ENCODE data around the gene AQR. TPM values are rescaled to one million over a fixed set of nuclear protein-coding genes. Genes with fewer than 3 reads are reported as not detected.
"Not testable (repeated sequence)": the region's sequence is repeated elsewhere in the genome, so short reads cannot be mapped to it uniquely, and the experiment has no call there.

The AQR gene
- total RNA-seq, 2 donors from 2014 or later = 12.5 to 14.5 TPM

DNA sequence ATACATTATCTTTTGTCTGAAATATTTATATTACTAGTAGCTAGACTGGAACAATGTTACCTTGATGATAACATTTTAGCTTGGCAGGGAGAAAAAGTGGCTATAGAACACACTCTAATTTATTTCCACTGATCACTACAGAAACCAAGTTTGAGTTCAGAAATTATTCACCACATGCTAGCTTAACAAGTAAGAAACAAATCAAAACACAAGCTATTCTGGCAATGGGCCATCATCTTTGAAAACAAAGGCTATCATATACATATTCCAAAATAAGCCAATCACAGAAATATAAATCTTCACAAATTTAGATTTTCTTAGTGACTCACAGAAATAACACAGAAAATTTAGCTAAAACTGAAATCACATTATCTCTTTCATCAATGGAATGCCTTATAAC lies 17.1 kb downstream of the AQR start:
- no peak for DNase-seq (ENCODE audit: low spot score)
- peaks cover 30% of the 10 kb centered on the region for H3K36me3 ChIP-seq
- TF ChIP-seq, protein P1, sequence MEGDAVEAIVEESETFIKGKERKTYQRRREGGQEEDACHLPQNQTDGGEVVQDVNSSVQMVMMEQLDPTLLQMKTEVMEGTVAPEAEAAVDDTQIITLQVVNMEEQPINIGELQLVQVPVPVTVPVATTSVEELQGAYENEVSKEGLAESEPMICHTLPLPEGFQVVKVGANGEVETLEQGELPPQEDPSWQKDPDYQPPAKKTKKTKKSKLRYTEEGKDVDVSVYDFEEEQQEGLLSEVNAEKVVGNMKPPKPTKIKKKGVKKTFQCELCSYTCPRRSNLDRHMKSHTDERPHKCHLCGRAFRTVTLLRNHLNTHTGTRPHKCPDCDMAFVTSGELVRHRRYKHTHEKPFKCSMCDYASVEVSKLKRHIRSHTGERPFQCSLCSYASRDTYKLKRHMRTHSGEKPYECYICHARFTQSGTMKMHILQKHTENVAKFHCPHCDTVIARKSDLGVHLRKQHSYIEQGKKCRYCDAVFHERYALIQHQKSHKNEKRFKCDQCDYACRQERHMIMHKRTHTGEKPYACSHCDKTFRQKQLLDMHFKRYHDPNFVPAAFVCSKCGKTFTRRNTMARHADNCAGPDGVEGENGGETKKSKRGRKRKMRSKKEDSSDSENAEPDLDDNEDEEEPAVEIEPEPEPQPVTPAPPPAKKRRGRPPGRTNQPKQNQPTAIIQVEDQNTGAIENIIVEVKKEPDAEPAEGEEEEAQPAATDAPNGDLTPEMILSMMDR (IDR thresholded peaks at IDR 0.05) = no peak

DNA sequence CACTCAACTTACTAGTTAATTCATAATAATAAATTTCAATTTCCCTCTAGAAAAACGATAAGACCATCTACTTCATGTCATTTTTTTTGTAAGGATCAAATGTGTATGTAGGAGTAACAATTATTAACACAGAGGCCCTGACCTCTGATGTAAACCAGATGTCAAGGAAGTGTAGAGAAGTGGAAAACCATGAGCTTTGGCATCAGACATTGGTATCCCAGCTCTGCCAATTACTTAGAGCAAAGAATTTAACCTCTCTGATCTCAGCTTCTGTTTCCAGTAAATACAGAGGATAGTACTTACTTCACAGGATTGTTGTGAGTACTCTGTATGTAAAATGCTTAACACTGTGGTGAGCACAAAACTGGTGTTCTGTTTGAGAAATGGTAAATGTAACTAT lies 17.5 kb downstream of the AQR start:
- Histone ChIP-seq H3K4me1 (no peaks in the 10 kb centered on the region), H3K4me3 (no peak overlapping the region), H3K27me3 (no peaks in the 10 kb centered on the region), H3K27ac (no peak overlapping the region), H3K9me3 (no peaks in the 10 kb centered on the region), H3K36me3 (peaks cover 31% of the 10 kb centered on the region)
- no peak for DNase-seq (ENCODE audit: low spot score)
- TF ChIP-seq, protein P1 (IDR thresholded peaks at IDR 0.05) = no peak

More for the DNA sequence above, 17.1 kb downstream of the AQR start:
- H3K27me3 ChIP-seq = no peaks in the 10 kb centered on the region
- no peak overlapping the region for H3K4me3 ChIP-seq
- no peaks in the 10 kb centered on the region for H3K9me3 ChIP-seq
- no peaks in the 10 kb centered on the region for H3K4me1 ChIP-seq
- H3K27ac ChIP-seq = no peak overlapping the region

DNA sequence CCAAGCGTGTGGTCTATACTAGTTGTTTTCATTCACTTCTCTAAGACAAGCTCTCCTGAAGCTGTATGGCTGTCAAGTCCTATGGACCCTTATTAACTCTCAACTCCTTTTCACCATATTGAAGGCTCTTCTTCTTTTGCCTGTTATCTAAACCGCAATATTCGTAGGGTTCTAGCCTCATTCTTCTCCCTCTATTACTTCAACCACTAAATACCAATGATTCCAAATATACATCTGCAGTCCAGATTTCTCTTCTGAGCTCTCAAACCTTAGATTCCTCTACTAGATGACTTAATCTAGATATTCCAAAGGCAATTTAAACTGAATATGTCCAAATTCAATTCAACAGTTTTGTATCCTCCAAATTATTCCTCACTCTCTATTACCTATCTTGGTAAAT lies 24.6 kb downstream of the AQR start:
- H3K4me3 ChIP-seq = no peak overlapping the region
- H3K36me3 ChIP-seq = peaks cover 34% of the 10 kb centered on the region
- DNase-seq (ENCODE audit: low spot score) = no peak
- no peaks in the 10 kb centered on the region for H3K27me3 ChIP-seq
- H3K9me3 ChIP-seq = no peaks in the 10 kb centered on the region
- H3K4me1 ChIP-seq = no peaks in the 10 kb centered on the region
- TF ChIP-seq, protein P1 (IDR thresholded peaks at IDR 0.05) = no peak
- H3K27ac ChIP-seq = no peak overlapping the region

DNA sequence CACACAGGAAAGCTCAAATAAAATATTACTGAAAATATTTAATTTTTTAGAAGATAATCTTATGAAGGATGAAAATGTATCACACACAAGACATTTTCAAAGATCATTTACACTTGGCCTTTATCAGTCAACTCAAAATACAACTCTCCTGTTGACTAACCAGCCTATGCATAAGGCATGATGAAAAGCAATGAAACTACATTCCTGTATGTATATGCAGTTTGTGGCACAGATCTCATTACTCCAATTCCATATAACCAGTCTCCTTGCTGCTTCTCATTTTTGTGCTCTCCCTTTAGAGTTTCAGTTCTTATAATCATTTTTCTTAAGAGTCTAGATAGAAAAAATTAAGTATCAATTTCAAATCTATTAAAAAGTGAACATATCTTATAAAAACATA lies 25.8 kb downstream of the AQR start:
- DNase-seq (ENCODE audit: low spot score) = no peak
- TF ChIP-seq, protein P1 (IDR thresholded peaks at IDR 0.05) = no peak
- no peaks in the 10 kb centered on the region for H3K4me1 ChIP-seq
- H3K27me3 ChIP-seq = no peaks in the 10 kb centered on the region
- no peak overlapping the region for H3K4me3 ChIP-seq
- H3K9me3 ChIP-seq = no peaks in the 10 kb centered on the region
- H3K36me3 ChIP-seq = peaks cover 40% of the 10 kb centered on the region
- no peak overlapping the region for H3K27ac ChIP-seq

DNA sequence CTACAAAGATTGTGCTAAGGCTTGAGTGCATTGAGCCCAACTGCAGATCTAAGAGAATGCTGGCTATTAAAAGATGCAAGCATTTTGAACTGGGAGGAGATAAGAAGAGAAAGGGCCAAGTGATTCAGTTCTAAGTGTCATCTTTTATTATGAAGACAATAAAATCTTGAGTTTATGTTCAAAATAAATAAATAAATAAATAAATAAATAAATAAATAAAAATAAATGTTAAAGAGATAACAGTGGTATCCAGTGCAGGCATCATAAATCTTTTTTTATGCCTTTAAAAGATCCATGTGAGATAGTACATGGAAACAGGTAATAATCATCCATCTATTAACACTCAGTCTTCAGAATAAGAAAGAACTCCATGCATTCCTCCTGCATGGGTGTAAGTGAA lies 26.3 kb downstream of the AQR start:
- not testable (repeated sequence) for H3K4me3 ChIP-seq; H3K27me3 ChIP-seq; H3K9me3 ChIP-seq; H3K27ac ChIP-seq; DNase-seq (ENCODE audit: low spot score); H3K4me1 ChIP-seq
- H3K36me3 ChIP-seq = peaks cover 40% of the 10 kb centered on the region

DNA sequence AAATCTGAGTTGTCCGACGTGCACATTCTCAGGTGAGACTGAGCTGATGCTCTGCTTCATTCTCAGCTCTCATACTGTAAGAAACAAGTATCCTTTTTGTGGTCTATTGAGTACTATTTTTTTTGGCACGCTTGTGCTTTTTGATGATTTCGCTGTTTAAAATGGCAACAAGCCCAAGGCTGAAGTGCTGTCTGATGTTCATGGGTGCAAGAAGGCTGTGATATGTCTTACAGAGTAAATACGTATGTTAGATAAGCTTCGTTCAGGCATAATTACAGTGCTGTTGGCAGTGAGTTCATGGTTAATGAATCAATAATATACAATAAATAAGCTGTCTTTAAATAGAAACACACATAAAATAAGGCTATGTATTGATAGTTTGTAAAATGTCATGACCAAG lies 27.2 kb downstream of the AQR start:
- Histone ChIP-seq H3K36me3 (peaks cover 41% of the 10 kb centered on the region), H3K9me3 (no peaks in the 10 kb centered on the region), H3K4me3 (no peak overlapping the region), H3K4me1 (no peaks in the 10 kb centered on the region), H3K27me3 (no peaks in the 10 kb centered on the region), H3K27ac (no peak overlapping the region)
- TF ChIP-seq, protein P1 (IDR thresholded peaks at IDR 0.05) = no peak
- no peak for DNase-seq (ENCODE audit: low spot score)
